Erythroblast (primary cell): ENCODE data around the gene ATP11C.
"Not testable (repeated sequence)": the region's sequence is repeated elsewhere in the genome, so short reads cannot be mapped to it uniquely, and the experiment has no call there.

ENCODE experiments used
- DNase-seq, 2 experiments: peaks; one replicate each; lab custom pipeline; 2025; lab: John Stamatoyannopoulos, UW
- GATA1 ChIP-seq: IDR thresholded peaks from 2 replicates; pipeline ENCODE4 v1.6.1; 2011; ENCODE audit warnings: low read depth, mild to moderate bottlenecking, control low read depth, low read length, moderate library complexity
- POLR2A ChIP-seq: IDR thresholded peaks from 2 replicates; pipeline ENCODE4 v1.6.1; 2011; ENCODE audit warnings: mild to moderate bottlenecking, low read length

Gene ATP11C

GRCh38 chrX:139932073-139932900 lies 566 bp downstream of the ATP11C start:
- TF ChIP-seq GATA1 (no peak), POLR2A (peak; percentile 66)
- DNase-seq, result peak; percentile 76 to 85

GRCh38 chrX:139931646-139932072 lies 1.2 kb downstream of the ATP11C start:
- no peak for TF ChIP-seq GATA1
- TF ChIP-seq POLR2A, result no peak
- no peak for DNase-seq

- TF ChIP-seq POLR2A (no peak), GATA1 (no peak)
- DNase-seq, result peak; percentile 21 to 34
Observed at GRCh38 chrX:139930916-139931645, 1.8 kb downstream of the ATP11C start.

- TF ChIP-seq GATA1 (no peak), POLR2A (no peak)
- DNase-seq, result peak in 1 of 2 experiments; percentile 1
Observed at GRCh38 chrX:139930401-139930800, 2.5 kb downstream of the ATP11C start.

GRCh38 chrX:139929876-139930275 lies 3.0 kb downstream of the ATP11C start:
- TF ChIP-seq POLR2A (no peak), GATA1 (no peak)
- DNase-seq, result no peak

- no peak for DNase-seq
- TF ChIP-seq GATA1 (no peak), POLR2A (no peak)
Observed at GRCh38 chrX:139924696-139925095, 8.2 kb downstream of the ATP11C start.

GRCh38 chrX:139924069-139924695 lies 8.7 kb downstream of the ATP11C start:
- TF ChIP-seq POLR2A (no peak), GATA1 (no peak)
- no peak for DNase-seq

- DNase-seq, result not testable (repeated sequence)
Observed at GRCh38 chrX:139921142-139921541, 11.7 kb downstream of the ATP11C start.

GRCh38 chrX:139920316-139920715 lies 12.5 kb downstream of the ATP11C start:
- DNase-seq, result peak; percentile 3 to 50

GRCh38 chrX:139914421-139914820 lies 18.4 kb downstream of the ATP11C start:
- no peak for DNase-seq
- no peak for TF ChIP-seq GATA1
- TF ChIP-seq POLR2A, result no peak

More at GRCh38 chrX:139920316-139920715, 12.5 kb downstream of the ATP11C start:
- no peak for TF ChIP-seq POLR2A
- no peak for TF ChIP-seq GATA1

GRCh38 chrX:139909712-139910111 lies 23.1 kb downstream of the ATP11C start:
- no peak for DNase-seq
- TF ChIP-seq GATA1 (no peak), POLR2A (no peak)

- no peak for TF ChIP-seq POLR2A
- TF ChIP-seq GATA1, result no peak
- DNase-seq, result no peak
Observed at GRCh38 chrX:139907078-139907477, 25.8 kb downstream of the ATP11C start.

- DNase-seq, result no peak
Observed at GRCh38 chrX:139905743-139906142, 27.1 kb downstream of the ATP11C start.

GRCh38 chrX:139905051-139905450 lies 27.8 kb downstream of the ATP11C start:
- DNase-seq, result no peak
- no peak for TF ChIP-seq POLR2A

More at GRCh38 chrX:139905743-139906142, 27.1 kb downstream of the ATP11C start:
- no peak for TF ChIP-seq POLR2A
- no peak for TF ChIP-seq GATA1
